RKO (cell line): Measurements from ENCODE around the gene DESI2.

Experiments
- DNase-seq: peaks from one replicate; pipeline ENCODE4 v3.0.0-alpha.2; 2016; ENCODE audit warnings: low spot score

Gene DESI2

DNA sequence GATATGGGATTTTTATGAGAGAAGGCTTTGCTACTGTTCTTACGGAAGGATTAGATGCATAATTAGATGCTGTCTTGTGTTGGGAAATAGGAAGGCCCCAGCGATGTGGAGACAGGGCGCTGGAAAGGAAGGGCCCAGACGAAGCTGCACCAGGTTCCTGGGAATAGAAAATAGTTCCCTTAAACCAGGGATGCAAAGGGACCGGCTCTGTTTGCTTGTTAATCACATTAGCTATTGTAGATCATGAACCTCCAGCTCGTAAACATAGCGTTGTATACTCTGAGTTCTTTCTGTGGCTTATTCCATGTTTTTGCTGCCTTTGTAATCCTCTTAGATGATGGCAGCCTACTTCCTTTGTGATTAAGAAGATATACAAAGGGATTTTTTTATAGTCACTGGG, 102.7 kb downstream of the DESI2 start:
- no peak for DNase-seq

DNA sequence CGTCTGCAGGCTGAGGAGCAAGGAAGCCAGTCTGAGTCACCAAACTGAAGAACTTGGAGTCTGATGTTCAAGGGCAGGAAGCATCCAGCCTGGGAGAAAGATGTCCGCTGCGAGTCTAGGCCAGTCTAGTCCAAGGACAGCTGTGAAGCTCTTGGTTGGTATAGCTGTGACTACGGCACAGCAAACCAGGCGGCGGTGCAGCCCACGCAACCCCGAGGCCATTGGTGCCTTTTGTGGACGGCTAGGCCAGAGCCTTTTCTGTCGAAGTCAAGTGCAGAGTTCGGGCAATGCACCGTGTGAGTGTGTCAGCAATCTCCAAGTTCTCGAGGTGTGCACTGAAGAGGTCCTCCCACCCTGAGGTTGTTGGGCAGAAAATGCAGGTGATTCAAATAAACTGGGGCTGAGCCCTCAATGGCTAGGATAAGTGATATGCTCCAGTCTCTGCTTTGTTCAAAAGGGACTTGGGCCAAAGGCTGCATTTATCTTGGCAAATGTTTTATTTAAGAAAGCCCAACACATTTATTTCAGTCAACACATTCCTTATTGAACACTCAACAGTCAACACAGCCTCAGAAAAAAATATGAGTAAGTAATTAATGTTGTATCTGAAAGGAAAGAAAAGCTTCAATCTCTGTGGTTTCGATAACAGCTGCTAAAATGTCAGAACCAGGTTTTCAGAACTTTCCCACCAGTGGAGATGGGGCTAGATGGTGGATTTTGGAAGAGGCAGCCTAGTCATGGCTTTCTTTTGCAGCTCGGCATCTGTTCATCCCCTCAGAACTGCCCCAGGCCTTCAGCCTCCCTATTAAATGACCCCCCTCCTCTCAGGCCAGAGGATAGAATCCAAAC, 104.4 kb downstream of the DESI2 start:
- no peak for DNase-seq
